ENCODE data around the gene PLEKHA7.

Gene PLEKHA7

DNA sequence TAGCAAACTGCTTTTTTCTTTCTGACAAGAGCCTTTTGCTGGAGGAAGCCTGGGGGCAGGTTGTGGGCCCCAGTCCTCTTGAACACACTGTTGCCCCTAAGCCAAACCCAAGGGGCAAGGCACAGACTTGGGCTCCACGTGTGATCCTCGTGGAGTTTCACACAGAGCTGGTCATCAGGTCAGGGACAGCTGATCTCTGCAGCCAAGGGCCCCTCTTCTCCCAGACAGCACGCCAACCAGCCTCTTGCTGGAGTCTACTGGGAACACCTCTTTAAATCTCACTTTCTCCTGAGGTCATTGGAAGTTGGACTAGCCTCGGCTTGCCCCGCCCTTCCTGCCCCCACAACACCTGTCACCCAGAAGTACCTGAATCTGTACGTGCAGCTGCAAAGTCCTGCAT lies 235.9 kb downstream of the PLEKHA7 start:
- DNase-seq, result no peak
- H3K4me3 Mint-ChIP-seq, result no peak overlapping the region
- H3K27me3 Mint-ChIP-seq (ENCODE audit: low read depth, poor library complexity), result peaks cover 3% of the 10 kb centered on the region
- H3K4me1 Mint-ChIP-seq, result peaks cover 32% of the 10 kb centered on the region
- TF ChIP-seq CTCF (IDR thresholded peaks at IDR 0.05), result no peak
- H3K27ac Mint-ChIP-seq, result no peak overlapping the region
- H3K36me3 Mint-ChIP-seq (ENCODE audit: low read depth), result no peaks in the 10 kb centered on the region
- H3K9me3 Mint-ChIP-seq, result no peaks in the 10 kb centered on the region

DNA sequence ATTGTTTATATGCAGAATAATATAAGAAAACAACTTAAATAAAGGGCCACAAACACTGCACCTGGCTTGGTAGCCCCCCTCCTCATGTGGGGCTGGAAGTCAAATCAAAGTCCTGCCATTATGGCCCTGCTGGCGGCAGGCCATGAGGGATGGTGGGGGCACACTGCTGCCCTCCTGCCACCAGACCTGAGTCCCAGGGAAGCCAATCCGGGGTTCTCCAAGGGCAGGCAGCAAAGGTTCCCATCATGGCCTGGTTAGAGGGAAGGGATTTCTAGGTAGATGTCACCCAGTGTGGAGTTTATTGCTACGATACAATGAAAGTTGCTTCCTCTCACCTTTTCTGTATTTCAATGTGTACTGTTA lies 236.6 kb downstream of the PLEKHA7 start:
- H3K9me3 Mint-ChIP-seq, result no peaks in the 10 kb centered on the region
- no peak for DNase-seq
- TF ChIP-seq CTCF (IDR thresholded peaks at IDR 0.05), result no peak
- peaks cover 32% of the 10 kb centered on the region for H3K4me1 Mint-ChIP-seq
- no peak overlapping the region for H3K27ac Mint-ChIP-seq
- H3K36me3 Mint-ChIP-seq (ENCODE audit: low read depth), result no peaks in the 10 kb centered on the region
- peaks cover 3% of the 10 kb centered on the region for H3K27me3 Mint-ChIP-seq (ENCODE audit: low read depth, poor library complexity)
- no peak overlapping the region for H3K4me3 Mint-ChIP-seq

- H3K27ac Mint-ChIP-seq, result no peak overlapping the region
- H3K4me3 Mint-ChIP-seq, result no peak overlapping the region
Measured at GRCh38 chr11:16776711-16777612, 237.3 kb downstream of the PLEKHA7 start.

DNA sequence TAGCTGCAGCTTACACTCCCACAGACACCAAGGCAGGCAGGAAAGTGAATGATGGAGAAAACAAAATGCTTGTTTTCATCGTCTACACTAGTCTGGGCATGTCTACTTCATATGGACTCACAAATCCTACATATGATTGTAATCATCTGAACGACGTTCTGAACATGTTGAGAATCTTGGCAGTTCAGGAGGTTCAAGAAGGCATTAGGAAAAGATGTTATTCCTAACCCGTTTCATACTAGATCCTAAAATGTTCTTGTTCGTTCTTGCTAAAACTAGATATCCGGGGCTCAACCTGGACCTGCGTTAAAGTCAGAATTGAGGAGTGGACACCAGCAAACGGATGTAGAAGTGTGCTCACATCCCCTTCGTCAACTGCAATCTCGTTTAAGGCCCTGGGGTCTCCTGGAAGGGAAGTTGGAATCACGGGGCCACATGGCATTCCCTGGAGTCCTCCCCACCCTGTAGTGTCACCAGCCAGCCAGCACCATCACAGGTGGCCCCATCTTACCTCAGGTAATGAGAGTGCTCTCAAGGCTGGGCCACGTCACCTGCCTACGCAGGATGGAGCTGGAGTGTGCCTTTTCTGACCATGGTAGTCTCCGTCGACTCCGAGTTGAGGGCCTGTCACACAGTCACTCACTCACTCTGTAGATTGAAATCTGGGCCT lies 238.5 kb downstream of the PLEKHA7 start:
- Mint-ChIP-seq H3K27me3 (ENCODE audit: low read depth, poor library complexity) (peaks cover 3% of the 10 kb centered on the region), H3K4me1 (peaks cover 32% of the 10 kb centered on the region), H3K4me3 (no peak overlapping the region), H3K27ac (no peak overlapping the region), H3K9me3 (no peaks in the 10 kb centered on the region), H3K36me3 (ENCODE audit: low read depth) (no peaks in the 10 kb centered on the region)
- DNase-seq, result no peak
- TF ChIP-seq CTCF (IDR thresholded peaks at IDR 0.05), result no peak

More at GRCh38 chr11:16776711-16777612, 237.3 kb downstream of the PLEKHA7 start:
- DNase-seq, result no peak
- Mint-ChIP-seq H3K4me1 (peaks cover 32% of the 10 kb centered on the region), H3K27me3 (ENCODE audit: low read depth, poor library complexity) (peaks cover 3% of the 10 kb centered on the region), H3K36me3 (ENCODE audit: low read depth) (no peaks in the 10 kb centered on the region), H3K9me3 (no peaks in the 10 kb centered on the region)
- TF ChIP-seq CTCF (IDR thresholded peaks at IDR 0.05), result no peak

- no peak overlapping the region for H3K27ac Mint-ChIP-seq
- DNase-seq, result no peak
- H3K9me3 Mint-ChIP-seq, result no peaks in the 10 kb centered on the region
- peaks cover 33% of the 10 kb centered on the region for H3K4me1 Mint-ChIP-seq
- H3K27me3 Mint-ChIP-seq (ENCODE audit: low read depth, poor library complexity), result peaks cover 3% of the 10 kb centered on the region
- no peak for TF ChIP-seq CTCF (IDR thresholded peaks at IDR 0.05)
- no peak overlapping the region for H3K4me3 Mint-ChIP-seq
- no peaks in the 10 kb centered on the region for H3K36me3 Mint-ChIP-seq (ENCODE audit: low read depth)
Measured at GRCh38 chr11:16774936-16775613, 239.1 kb downstream of the PLEKHA7 start.
